NK-92 treated with Interleukin-12 subunit alpha and Interleukin-12 subunit beta, amount 100 ng/mL, for 24 hours (cell line): ENCODE results near the gene NPAS1.

ENCODE experiments used
- DNase-seq: peaks from one replicate; lab custom pipeline; 2025; lab: John Stamatoyannopoulos, UW

The NPAS1 gene

GRCh38 chr19:47020992-47021496 is 1.4 kb downstream of the NPAS1 start:
- DNase-seq: no peak

- DNase-seq: no peak
Measured at GRCh38 chr19:47021536-47022139, 2.0 kb downstream of the NPAS1 start.

GRCh38 chr19:47022140-47022536 is 2.5 kb downstream of the NPAS1 start:
- no peak for DNase-seq

DNA sequence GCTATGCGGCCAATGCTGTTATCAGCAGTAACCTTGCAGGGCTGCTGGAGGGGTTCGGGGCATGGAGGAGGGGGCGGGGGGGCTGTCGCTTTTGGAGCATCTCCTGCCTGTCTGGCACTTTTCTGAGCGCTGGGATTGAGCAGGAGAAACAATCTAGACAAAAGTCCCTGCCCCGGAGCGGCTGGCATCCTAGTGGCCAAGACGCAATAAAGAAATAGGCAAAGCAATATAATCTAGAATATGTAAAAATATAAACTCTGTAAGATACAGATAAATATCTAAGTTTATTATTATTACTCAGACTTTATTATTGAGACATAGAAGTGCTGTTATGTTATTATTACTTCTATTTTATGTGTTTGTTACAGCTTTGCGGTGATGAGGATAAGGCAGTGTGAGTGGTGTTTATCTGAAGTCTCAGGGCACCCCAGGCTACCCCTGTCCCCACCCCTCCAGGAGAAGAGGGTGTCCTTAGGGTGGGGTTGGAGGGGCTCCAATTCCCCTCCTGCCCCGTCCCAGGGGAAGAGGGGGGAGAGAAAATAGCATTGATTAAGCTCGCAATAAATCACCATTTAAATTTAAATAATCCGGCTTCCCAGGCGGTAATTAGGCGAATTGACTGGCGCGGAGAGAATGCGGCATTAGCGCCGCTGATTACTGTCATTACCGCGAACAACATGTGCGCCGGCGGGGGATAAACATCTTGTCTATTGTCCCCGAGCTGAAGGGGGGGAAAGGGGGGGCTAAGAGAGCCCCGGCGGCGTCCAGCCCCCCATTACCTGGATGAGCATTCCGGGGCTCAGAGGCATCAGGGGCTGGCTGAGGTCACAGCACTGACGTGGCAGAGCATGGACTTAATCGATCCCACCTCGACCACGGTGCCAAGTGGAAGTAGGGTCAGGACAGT is 3.2 kb downstream of the NPAS1 start:
- DNase-seq: no peak

DNA sequence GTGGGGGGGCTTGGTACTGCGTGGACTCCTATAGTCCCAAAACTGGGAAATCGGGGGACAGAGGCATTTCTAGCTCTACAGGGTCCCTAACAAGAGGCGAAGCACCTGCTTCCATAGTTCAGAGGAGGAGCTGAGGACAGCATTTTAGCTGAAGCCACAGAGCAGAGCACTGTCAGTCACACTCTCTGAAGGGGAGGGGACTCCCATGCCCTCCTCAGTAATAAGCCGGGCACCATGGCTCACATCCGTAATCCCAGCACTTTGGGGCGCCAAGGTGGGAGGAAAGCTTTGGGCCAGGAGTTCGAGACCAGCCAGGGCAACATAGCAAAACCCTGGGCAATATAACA is 3.8 kb downstream of the NPAS1 start:
- no peak for DNase-seq

DNA sequence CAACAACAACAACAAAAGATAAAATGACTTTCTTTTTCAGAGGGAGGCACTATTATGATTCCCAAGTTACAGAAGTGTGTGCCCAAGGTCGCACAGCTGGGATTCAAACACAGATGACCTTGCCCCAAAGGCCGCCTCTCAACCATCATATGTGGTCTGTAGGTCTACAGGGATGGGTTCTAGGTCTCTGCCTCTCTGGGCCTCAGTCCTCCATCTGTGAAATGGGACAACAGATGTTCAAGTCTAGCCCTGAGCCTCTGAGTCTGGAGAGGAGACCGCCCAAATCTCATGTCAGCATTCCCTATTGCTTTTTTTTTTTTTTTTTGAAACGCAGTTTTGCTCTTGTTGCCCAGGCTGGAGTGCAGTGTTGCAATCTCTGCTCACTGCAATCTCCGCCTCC is 4.9 kb downstream of the NPAS1 start:
- DNase-seq: no peak

DNA sequence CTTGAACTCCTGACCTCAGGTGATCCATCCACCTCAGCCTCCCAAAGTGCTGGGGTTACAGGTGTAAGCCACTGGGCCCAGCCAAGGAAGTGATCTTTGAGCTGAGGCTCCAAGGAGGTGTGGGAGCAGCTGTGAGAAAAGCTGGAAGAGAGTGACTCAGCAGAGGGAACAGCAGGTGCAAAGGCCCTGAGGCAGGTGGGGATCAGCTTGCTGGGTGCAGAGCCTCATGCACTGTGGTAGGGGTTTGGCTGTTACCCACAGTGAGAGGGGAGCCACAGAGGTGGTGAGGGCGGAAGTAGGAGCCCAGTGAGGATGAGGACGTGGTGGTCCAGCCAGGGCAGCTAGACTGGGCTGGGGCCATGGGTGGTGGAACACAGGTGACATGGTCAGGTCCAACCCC is 6.5 kb downstream of the NPAS1 start:
- no peak for DNase-seq

DNA sequence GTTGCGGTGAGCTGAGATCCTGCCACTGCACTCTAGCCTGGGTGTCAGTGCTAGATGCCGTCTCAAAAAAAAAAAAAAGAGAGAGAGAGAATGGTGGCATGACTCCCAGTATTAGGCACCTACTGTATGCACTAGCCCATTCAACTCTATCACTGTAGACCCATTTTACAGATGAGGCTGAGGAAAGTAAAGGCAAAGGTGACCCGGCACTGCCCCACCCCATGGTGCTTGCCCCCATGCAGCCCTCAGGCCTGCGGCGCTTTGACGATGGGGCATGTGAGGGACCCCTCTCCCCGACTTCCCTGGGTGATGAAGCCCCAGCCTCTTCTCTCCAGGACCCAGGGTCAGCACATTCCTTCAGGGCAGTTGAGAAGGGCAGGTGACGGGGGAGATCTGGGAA is 7.3 kb downstream of the NPAS1 start:
- no peak for DNase-seq

GRCh38 chr19:47027586-47028088 is 8.0 kb downstream of the NPAS1 start:
- DNase-seq: no peak

GRCh38 chr19:47028195-47028601 is 8.6 kb downstream of the NPAS1 start:
- no peak for DNase-seq

- DNase-seq: peak; percentile 42
Measured at GRCh38 chr19:47032171-47032811, 12.7 kb downstream of the NPAS1 start.

DNA sequence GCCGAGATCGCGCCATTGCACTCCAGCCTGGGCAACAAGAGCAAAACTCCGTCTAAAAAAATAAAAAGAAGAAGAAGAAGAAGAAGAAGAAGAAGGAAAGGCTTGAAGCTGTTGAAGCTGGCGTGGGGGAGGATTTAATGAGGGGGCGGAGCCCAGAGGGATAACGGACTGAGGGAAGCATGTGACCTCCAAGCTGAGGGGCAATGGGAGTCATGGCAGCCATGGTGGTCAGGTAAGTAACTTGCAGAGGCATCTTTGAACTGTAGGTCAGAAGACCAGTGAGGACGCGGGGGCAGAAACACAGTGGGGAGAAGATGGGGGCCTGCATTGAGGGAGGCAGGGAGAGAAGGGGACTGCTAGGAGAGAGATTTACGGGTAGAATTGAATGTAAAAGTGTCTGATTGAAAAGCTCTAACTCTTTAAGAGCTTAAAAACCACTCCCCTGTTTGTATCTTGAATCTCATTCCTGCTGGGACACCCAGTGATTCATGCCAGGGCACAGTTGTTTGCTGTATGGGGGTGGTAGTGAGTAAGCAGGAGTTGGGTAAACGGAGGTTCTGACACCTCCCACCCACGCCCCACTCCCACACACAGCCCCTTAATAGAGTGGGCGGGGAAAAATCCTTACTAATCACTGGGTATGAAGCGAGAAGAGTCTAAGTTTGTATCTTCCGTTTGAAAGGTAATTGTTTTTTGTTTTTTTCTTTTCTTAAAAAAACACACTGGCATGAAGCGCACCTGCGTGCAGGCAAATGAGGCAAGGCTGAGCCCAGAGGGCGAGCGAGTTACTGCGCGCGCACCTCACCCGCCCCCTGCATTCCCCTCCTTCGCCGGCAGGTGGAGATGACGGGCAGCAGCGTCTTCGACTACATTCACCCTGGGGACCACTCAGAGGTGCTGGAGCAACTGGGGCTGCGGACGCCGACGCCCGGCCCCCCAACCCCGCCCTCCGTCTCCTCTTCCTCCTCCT is 15.8 kb downstream of the NPAS1 start:
- DNase-seq: peak; percentile 82

- no peak for DNase-seq
Measured at GRCh38 chr19:47036097-47036651, 16.5 kb downstream of the NPAS1 start.

GRCh38 chr19:47037766-47038165 is 18.1 kb downstream of the NPAS1 start:
- no peak for DNase-seq

GRCh38 chr19:47039239-47039874 is 19.7 kb downstream of the NPAS1 start:
- DNase-seq: no peak

- no peak for DNase-seq
Measured at GRCh38 chr19:47040869-47041268, 21.2 kb downstream of the NPAS1 start.

DNA sequence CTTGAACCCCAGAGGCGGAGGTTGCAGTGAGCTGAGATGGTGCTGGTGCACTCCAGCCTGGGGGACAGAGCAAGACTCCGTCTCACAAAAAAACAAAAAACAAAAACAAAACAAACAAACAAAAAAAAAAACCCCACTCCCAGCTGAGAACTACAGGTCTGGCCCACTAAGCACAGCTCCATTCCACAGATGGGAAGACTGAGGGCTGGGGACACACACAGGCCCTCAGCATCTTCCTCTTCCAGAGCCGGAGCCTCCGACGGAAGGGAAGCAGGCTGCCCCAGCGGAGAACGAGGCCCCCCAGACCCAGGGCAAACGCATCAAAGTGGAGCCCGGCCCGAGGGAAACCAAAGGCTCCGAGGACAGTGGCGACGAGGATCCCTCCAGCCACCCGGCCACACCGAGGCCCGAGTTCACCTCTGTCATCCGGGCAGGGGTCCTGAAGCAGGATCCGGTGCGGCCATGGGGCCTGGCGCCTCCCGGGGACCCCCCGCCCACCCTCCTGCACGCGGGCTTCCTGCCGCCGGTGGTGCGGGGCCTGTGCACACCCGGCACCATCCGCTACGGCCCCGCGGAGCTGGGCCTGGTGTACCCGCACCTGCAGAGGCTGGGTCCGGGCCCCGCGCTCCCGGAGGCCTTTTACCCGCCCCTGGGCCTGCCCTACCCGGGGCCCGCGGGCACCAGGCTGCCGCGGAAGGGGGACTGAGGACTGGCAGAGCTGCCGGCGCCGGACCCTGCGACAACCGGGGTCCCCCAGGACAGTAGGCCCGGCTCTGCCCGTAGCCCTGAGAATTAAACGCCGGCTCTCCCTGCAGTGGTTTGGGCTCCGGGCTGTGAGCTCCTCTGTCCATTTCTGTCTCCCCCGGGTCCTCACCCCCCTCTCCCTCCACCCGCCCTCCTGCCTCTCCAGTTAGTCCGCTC is 25.6 kb downstream of the NPAS1 start:
- no peak for DNase-seq

GRCh38 chr19:47045867-47046470 is 26.3 kb downstream of the NPAS1 start:
- no peak for DNase-seq

DNA sequence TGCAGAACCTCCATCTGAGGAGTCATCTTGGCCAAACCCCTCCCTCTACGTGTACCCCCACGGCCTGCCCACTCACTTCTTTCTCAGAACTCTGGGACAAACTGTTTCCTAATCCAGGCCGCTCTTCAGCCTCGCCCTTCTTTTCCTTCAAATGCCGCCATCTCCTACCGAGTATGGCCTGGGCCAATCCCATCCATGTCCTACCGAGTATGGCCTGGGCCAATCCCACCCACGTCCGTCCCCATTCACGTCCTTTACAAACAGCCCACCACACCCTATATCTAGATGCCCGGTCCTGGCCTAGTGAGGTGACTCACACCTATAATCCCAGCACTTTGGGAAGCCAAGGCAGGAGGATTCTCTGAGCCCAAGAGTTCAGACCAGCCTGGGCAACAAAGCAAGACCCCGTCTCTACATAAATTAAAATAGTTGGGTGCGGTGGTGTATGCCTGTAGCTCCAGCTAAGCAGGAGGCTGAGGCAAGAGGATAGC is 27.7 kb downstream of the NPAS1 start:
- no peak for DNase-seq
